ENCODE results near the gene SRL.

GRCh38 chr16:4200781-4201137 lies 41.1 kb downstream of the SRL start:
- TF ChIP-seq CTCF (IDR thresholded peaks at IDR 0.05), result no peak
- TF ChIP-seq POLR2A (IDR thresholded peaks at IDR 0.05), result no peak
